Glomerular endothelial cell (primary cell): ENCODE data around the gene TOX2. TPM values are rescaled to one million over a fixed set of nuclear protein-coding genes. Genes with fewer than 3 reads are reported as not detected.

Source experiments
- DNase-seq: peaks from one replicate; pipeline ENCODE4 v3.0.0-alpha.2; 2011; ENCODE audit warnings: low read depth, low spot score; ENCODE audit errors: extremely low read depth
- total RNA-seq: library from RNA; depleted of rRNA; stranded (reverse); fragments of >200 nt; gene quantifications from 2 replicates; pipeline ENCODE4 v1.2.3, GENCODE V29; 2015

TOX2 gene
- total RNA-seq, 1 donor from 2014 or later, result 29.1 TPM

GRCh38 chr20:43938932-43939761, 24.5 kb downstream of the TOX2 start:
- DNase-seq, result peak; percentile 90

- DNase-seq, result no peak
Observed at GRCh38 chr20:43939762-43940121, 25.1 kb downstream of the TOX2 start.

GRCh38 chr20:43940518-43941225, 26.0 kb downstream of the TOX2 start:
- no peak for DNase-seq

DNA sequence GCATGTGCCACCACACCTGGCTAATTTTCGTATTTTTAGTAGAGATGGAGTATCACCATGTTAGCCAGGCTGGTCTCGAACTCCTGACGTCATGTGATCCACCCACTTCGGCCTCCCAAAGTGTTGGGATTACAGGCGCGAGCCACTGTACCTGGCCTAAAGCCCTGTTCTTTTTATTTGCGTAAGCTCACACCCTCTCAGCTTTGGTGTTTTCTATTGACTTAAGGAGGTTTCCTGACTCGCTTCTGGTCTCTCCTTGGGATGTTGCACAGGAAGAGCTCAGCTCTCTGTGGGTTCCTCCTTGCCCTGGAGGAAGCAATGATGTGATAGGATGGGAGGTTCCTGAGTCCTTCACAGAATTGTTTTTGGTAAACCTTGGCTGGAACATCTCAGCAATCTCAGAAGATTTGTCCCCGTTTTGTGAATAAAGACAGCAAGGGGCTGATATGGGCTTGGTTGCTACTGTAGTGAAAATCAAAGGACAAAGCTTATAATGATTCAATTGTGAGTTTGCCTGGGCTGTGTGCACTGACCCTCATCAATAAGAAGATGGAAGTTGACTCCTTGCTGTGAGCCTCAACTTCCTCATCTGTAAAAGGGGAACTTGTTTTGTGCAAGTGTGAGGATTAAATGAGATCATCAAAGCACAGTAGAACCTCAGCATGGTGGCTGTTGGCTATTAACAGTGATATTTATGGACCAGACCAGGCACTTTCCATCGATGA, 27.0 kb downstream of the TOX2 start:
- no peak for DNase-seq

- no peak for DNase-seq
Observed at GRCh38 chr20:43942201-43942590, 27.5 kb downstream of the TOX2 start.

GRCh38 chr20:43942667-43943285, 28.1 kb downstream of the TOX2 start:
- DNase-seq, result no peak

DNA sequence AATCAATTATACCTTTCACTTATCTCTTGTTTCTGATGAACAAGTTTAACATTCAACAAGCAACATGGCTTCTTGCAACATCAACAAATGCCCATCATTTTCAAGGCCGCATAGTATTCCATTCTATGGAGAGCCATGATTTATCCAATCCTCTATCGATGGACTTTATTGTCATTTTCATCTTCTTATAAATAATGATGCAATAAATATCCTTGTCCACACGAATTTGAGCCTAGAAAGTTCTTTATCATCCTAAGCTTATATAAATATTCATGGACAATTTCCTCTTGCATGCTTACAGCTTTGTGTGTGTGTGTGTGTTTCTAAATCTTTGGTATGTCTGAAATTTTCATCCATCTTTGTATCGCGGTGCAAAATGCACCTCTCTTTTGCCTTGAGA, 29.1 kb downstream of the TOX2 start:
- DNase-seq, result no peak

- DNase-seq, result no peak
Observed at GRCh38 chr20:43944653-43945235, 30.1 kb downstream of the TOX2 start.

GRCh38 chr20:43945391-43946205, 30.9 kb downstream of the TOX2 start:
- DNase-seq, result no peak

DNA sequence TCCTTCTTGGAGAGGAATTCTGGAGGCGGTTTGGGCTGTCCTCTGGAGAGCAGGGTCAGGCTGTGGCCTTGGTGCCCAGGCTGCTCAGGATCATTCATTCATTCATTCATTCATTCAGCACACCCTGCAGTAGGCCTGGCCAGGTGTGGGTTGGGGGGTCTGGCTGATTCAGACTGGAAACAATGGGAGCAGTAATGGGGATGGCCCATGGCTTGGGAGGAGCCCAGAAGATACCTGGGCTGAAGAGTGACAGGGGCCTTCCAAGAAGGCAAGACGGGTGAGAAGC, 31.5 kb downstream of the TOX2 start:
- DNase-seq, result no peak

- no peak for DNase-seq
Observed at GRCh38 chr20:43946659-43947315, 32.1 kb downstream of the TOX2 start.

DNA sequence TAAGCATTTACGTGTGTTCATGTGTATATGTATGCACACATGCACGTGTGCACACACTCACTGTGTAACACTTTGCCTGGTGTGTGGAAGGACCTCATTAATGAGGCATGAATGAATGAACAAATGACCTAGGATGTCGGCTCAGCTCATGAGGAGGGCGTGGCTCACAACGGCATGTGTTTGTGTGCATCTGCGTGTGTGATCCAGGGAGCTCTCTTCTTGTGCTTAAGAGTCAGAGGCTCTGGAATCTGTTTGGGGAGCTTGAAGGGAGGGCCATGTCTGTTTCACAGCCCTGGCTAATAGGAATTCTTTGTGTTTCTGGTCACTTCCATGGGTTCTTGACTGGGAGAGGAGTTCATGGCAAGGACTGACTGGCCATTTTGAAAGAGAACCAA, 32.7 kb downstream of the TOX2 start:
- no peak for DNase-seq

DNA sequence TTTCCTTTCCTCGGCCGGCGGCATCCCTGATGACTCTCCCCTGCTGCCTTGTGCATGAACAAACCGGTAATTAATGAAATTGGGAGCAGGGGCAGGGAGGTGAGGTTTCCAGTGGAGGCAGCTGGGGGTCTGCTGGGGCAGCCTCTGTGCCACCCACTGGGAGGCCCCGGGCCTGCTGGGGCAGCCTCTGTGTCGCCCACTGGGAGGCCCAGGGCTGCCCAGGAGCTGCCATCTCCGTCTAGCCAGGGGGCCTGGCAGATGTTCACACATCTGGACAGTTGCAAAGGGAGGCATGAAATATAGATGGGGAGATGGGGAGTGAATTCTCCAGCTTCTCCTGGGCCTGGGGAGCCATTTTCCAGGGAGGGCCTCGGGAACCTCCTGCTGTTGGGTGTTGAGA, 33.8 kb downstream of the TOX2 start:
- DNase-seq, result no peak

GRCh38 chr20:43949248-43949647, 34.6 kb downstream of the TOX2 start:
- DNase-seq, result no peak

GRCh38 chr20:43949741-43950618, 35.3 kb downstream of the TOX2 start:
- DNase-seq, result no peak

GRCh38 chr20:43953919-43954592, 39.4 kb downstream of the TOX2 start:
- no peak for DNase-seq

DNA sequence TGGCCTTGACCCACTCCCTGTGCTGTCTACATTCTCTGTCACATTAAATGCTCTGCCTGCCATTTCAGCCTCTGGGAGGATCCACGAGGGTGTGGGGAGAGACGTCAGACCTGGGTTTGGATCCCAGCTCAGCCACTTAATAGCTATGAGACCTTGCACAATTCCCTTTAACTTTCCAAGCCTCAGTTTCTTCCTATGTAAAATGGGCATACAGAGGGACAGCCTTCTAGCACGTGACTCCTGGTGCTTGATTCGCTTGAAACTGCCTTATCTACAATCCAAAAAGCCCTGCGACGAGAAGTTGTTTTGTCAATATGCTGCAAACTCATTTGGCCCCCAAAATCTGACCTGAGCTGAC, 40.0 kb downstream of the TOX2 start:
- no peak for DNase-seq

- peak; percentile 85 for DNase-seq
Observed at GRCh38 chr20:43955062-43955749, 40.6 kb downstream of the TOX2 start.
